GM23248 (cell line): Measurements from ENCODE around the gene CDH13.

ENCODE experiments used
- EZH2 ChIP-seq: fragments of 200-600 bp; sonication (generic); IDR thresholded peaks from 2 replicates; pipeline ENCODE4 v1.6.1; 2018; ENCODE audit warnings: antibody characterized with exemption, mild to moderate bottlenecking; ENCODE audit not compliant: insufficient read depth, poor library complexity, severe bottlenecking
- EZH2phosphoT487 ChIP-seq: fragments of 200-600 bp; sonication (generic); IDR thresholded peaks from 2 replicates; pipeline ENCODE4 v1.6.1; 2018; ENCODE audit warnings: antibody characterized with exemption, moderate library complexity, mild to moderate bottlenecking, low read depth; ENCODE audit not compliant: insufficient read depth

DNA sequence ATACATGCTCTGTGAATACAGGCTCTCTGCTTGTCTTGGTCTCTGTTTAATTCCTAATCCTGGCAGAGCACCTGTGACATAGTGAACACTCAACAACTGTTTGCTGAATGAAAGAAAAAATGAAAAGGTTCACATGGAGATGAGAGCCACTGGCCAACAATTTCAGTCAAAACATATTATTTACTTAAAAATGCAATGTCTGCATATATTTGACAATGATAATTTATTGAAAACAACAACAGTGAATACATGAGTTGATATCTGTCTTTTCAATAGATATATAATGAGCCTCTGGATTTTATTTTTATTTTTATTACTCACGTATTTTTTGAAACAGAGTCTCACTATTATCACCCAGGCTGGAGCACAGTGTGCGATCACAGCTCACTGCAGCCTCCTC, 136.6 kb downstream of the CDH13 start:
- TF ChIP-seq EZH2 = no peak
- TF ChIP-seq EZH2phosphoT487 = no peak
